GM19463 (cell line): ENCODE data around the gene DDX39A.
A peak's percentile ranks its signal among the peaks of the same experiment; 100 is the strongest.
"Not testable (repeated sequence)": the region's sequence is repeated elsewhere in the genome, so short reads cannot be mapped to it uniquely, and the experiment has no call there.

Source experiments
- ATAC-seq: cut with Tn5 transposase; IDR thresholded peaks from one replicate; pipeline ENCODE4 v1.9.1; 2021; ENCODE audit warnings: mild to moderate bottlenecking, moderate library complexity; ENCODE audit not compliant: unreplicated experiment

Gene DDX39A

DNA sequence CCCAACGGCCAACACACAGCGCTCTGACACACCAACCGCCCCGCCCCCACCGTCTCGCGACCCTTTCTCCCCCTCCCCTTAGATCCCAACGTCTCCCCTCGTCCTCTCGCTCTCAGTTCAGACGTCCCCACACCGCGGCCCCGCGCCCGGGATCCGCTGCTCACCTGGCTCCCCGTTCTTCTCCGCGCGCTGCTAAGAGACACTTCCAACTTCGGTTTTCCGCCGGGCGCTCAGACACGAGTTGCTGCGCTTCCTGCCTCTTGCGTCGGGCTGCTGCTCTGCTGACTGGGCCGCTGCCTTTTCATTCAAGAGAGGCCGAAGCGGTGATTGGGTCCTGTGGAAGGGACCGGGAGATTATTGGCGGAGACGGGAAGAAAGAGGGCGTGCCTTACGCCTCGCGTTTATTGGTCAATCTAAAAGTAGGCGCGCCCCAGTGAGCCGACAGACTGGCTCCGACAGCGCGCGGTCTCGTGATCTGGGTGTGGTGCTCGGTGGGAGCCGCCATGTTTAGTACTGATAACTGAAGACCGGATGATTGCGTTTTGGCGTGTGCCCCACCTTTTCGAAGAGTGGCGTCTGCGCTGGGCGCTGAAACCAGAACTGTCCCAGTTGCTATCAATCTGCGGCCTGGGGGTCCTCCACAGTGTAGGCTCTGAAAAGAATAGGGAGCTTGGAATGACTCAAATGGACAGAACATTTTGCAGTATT, at the start of gene DDX39A:
TSS of gene DDX39A (minus strand) at position 236 of the 708 bp plus-strand sequence. CDS start 6,121 bp downstream, outside the sequence.
- ATAC-seq, result peak; percentile 93

DNA sequence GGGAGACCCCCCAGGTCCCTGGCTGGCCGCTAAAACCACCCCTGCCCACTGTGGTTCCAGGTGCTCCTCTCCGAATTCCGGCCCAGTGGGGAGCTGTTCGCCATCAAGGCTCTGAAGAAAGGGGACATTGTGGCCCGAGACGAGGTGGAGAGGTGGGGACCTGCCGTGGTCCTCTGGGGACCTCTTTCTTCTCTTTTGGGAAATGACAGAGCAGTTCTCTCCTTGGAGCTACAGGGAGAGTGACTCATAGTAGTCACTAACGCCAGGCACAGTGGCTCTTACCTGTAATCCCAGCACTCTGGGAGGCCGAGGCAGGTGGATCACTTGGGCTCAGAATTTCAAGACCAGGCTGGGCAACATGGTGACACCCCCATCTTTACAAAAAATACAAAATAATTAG, 48.7 kb upstream of the DDX39A start:
- no peak for ATAC-seq

DNA sequence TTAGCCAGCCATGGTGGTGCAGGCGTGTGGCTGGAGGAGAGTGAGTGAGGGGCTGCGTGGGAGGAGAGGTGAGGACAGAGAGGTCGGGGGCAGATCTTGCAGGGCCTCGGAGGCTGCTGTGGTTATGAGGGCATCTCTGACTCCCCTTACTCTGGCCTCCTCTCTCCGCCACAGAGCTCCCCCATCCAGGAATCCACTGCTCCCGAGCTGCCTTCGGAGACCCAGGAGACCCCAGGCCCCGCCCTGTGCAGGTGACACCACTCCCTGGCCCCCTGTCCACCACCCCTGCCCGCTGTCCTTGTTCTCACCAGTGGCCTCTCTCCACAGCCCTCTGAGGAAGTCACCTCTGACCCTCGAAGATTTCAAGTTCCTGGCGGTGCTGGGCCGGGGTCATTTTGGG, 48.2 kb upstream of the DDX39A start:
- ATAC-seq, result no peak

DNA sequence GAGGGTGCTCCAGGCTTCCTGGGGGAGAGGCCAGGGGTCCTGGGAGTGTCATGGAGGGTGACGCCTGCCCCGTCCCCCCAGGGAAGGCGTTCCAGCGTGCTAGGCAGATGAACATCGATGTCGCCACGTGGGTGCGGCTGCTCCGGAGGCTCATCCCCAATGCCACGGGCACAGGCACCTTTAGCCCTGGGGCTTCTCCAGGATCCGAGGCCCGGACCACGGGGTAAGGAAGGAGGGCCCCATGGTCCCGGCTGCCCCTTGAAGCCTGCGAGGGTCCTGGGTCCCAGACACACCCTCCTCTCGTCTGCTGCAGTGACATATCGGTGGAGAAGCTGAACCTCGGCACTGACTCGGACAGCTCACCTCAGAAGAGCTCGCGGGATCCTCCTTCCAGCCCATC, 44.6 kb upstream of the DDX39A start:
- ATAC-seq, result no peak

DNA sequence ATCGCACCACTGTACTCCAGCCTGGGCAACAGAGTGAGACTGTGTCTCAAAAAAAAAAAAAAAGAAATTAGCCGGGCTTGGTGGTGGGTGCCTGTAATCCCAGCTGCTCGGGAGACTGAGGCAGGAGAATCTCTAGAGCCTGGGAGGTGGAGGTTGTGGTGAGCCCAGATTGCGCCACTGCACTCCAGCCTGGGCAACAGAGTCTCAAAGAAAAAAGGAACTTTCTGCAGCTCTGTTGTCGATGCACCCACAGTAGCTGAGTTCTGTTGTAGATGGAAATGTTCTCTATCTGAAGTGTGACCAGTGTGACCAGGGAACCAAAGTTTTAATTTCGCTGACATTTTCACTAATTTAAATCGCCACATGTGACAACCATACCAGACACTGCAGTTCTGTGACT, 43.3 kb upstream of the DDX39A start:
- ATAC-seq, result not testable (repeated sequence)

DNA sequence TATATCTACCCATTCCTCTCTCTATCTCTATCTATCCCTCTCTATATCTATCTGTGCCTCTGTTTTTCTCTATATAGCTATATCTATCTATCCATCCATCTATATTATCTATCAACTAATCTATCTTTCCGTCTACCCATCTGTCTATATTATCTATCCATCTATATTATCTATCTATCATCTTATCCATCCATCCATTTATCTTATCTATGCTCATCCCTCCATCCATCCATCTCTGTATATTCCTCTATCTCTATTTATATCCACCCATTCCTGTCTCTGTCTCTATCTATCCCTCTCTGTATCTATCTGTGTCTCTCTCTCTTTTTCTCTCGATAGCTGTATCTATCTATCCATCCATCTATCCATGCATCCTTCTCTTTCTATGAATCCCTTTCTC, 41.8 kb upstream of the DDX39A start:
- ATAC-seq, result no peak

DNA sequence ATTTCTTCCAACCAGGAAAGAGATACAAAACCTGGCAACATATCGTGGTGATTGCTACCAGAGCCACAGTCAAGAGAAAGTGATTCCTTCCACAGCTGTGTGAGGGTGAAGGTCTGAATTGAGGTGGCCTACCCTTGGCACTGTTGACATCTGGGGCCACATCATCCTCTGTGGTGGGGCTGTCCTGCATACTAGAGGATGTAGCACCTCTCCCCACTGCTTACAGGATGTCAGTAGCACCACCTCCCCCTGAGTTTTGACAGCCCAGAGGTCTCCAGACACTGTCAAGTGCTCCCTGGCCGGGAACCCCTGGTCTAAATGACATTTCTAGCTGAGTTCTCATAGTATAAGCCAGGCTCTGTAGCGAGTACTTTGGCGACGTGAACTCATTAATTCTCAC, 40.6 kb upstream of the DDX39A start:
- ATAC-seq, result no peak

DNA sequence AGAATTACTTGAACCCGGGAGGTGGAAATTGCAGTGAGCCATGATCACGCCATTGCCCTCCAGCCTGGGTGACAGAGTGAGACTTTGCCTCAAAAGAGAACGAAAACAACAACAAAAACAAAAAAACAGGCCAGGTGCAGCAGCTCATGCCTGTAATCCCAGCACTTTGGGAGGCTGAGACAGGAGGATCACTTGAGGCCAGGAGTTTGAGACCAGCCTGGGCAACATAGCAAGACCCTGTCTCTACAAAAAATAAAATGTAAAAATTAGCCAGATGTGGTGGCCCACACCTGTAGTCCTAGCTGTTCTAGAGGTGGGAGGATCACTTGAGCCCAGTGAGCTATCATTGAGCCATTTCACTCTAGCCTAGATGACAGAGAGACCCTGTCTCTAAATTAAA, 33.2 kb upstream of the DDX39A start:
- ATAC-seq, result not testable (repeated sequence)

DNA sequence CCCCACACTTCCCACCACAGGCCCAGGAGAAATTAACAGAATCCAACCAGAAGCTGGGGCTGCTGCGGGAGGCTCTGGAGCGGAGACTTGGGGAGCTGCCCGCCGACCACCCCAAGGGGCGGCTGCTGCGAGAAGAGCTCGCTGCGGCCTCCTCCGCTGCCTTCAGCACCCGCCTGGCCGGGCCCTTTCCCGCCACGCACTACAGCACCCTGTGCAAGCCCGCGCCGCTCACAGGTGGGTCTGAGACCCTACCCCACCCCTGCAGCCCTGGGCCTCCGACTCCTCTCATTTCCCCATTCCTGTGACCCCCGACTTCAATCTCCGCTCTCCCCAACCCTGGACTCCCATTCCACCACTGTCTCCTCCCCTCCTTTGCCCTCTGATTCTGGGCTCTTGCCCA, 31.7 kb upstream of the DDX39A start:
- ATAC-seq, result no peak

DNA sequence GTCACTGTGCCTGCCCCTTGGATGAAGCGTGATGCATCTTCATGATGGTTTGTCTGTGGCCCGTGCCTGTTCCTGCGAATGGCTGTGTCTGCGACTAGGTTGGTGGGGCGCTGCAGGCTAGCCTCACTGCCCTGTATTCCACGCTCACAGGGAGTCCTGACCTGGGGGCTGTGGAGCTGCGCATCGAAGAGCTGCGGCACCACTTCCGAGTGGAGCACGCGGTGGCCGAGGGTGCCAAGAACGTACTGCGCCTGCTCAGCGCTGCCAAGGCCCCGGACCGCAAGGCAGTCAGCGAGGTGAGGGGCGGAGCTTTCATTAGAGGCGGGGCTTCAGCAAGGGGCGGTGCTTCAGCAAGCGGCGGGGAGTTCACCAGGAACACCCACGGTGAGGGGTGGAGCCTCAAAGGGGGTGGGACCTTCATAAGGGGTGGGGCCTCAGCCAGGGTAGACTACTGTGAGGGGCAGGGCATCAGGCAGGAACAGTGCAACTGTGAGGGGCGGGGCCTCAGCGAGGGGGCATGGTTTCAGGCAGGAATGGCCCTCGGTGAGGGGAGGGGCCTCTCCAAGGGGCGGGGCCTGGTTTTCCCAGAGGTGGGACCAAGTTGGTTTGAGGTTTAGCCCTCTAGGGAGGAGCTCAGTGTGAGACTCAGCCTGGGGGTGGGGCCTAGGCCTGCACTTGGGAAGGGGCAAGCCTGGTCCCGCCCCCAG, 31.2 kb upstream of the DDX39A start:
- ATAC-seq, result no peak

DNA sequence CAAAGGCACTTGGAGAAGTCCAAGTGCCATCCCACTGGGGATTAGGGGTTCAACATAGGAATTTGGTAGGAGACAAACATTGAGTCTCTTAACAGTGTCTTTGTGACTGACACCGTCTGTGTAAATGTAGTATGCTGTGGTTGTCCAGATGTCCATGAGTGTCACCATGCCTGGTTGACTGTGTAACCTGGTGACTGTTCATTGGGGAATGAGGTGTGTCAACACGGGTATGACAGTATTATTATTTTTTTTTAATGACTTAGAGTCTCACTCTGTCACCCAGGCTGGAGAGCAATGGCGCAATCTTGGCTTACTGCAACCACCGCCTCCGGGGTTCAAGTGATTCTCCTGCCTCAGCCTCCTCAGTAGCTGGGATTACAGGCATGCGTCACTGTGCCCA, 30.2 kb upstream of the DDX39A start:
- ATAC-seq, result no peak

DNA sequence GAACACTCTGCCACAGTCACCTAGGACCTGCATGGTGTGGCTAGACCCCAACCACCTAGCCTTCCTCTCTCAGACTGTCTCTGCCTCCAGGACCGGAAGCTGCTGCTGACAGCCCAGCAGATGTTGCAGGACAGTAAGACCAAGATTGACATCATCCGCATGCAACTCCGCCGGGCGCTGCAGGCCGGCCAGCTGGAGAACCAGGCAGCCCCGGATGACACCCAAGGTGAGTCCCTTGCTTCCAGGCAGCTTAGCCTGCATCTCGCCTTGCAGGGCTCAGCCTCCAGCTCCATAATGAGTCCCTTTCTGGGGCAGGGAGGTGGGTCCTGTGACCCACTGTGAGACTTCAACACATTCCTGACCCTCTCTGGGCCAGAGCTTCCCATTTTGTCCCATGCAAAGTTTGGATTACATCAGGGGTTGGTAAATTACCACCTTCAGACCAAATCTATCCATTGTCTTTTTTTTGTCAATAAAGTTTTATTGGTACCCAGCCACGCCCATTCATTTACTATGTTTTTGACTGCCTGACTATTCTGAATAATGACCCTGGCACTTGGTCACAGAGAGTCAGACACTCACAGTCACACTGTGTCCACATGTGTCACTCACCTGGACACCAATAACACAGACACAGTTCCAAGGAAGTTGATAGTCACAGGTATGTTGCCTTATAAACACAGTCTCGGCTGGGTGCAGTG, 27.3 kb upstream of the DDX39A start:
- no peak for ATAC-seq

DNA sequence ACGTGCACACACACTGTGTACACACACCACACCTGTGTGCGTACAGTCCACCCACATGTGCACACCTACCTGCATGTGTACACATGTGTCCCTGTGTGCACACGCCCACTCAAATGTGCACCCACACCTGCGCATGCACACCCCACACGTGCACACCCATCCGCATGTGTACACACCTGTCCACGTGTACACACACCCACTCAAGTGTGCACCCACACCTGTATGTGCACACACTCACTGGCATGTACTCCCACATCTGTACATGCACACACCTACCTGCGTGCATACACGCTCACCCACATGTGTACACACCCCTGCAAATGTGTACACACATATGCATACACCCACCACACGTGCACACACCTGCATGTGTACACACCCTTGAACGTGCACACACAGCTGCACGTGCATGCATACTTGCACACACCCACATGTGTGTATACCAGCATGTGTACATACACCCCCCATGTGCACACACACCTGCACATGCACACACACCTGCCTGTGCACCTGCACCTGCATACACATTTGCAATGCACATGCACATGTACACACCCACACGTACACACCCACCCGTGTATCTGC, 24.6 kb upstream of the DDX39A start:
- ATAC-seq, result no peak

DNA sequence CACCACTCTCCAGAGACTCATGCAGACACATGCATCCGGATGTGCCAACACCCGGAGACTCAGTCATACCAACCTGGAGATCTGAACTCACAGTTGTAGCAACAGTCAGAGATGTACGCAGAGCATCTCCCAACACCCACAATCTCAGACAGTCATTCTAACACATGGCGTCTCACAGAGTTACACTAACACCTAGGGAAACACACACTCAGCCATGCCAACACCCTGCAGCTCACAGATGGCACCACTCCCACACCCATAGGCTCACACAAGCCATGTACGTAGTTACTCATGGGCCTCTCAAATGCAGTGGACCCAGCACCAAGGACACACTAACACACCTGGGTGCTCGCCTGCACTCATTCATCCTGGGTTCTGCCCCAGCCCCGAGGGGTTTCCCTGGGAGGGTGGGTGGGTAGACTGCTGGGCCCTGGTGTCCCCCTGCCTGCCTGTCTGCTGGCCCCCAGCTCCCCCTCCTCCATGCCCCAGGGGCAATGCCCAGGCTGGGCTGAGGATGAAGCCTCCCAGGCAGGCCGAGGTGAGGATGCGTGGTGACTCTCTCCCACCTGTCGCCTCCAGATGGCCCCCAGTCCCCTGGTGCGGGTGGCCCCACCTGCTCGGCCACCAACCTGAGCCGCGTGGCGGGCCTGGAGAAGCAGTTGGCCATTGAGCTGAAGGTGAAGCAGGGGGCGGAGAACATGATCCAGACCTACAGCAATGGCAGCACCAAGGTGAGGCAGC, 23.9 kb upstream of the DDX39A start:
- ATAC-seq, result no peak

DNA sequence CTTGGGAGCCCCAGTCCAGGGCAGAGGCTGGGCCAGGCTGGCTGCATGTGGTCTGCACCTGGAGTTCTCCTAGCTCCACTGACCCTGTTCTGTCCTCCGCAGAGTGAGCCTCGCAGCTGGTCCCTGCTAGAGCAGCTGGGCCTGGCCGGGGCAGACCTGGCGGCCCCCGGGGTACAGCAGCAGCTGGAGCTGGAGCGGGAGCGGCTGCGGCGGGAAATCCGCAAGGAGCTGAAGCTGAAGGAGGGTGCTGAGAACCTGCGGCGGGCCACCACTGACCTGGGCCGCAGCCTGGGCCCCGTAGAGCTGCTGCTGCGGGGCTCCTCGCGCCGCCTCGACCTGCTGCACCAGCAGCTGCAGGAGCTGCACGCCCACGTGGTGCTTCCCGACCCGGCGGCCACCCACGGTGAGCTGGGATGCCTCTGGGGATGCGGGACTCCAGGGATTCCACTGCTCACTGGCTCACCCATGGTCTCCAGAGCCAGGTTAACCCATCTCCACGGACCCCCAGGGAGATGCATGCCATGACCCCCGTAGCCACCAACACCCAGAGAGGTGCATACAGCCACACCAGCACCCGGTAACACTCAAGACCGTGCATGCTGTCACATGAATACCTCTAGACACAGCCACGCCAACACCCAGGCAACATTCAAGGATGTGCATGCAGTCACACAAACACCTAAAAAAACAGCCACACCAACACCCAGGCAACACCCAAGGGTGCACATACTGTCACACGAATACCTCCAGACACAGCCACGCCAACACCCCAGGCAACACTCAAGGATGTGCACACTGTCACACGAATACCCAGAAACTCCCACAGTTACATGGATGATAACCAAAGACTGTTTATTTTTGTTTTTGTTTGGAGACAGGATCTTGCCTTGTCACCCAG, 22.1 kb upstream of the DDX39A start:
- ATAC-seq, result no peak

DNA sequence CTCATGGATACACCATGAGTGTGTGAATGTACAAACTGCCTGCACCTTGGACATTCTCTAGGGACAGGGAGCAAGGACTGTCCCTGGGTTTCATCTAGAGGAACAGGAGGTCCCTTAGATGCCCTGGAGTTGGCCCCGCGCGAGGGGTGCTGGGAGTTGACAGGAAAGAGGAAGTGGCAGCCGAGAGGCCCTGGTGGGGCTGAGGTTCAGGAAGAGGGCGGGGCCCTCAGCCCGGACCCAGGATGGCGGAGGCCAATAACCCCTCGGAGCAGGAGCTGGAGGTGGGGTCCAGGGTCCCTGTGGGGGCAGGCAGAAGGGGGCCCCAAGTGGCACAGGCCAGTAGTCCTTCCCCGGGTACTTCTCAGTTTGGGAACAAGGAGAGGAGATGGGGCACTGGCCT, 20.9 kb upstream of the DDX39A start:
- ATAC-seq, result peak; percentile 88

DNA sequence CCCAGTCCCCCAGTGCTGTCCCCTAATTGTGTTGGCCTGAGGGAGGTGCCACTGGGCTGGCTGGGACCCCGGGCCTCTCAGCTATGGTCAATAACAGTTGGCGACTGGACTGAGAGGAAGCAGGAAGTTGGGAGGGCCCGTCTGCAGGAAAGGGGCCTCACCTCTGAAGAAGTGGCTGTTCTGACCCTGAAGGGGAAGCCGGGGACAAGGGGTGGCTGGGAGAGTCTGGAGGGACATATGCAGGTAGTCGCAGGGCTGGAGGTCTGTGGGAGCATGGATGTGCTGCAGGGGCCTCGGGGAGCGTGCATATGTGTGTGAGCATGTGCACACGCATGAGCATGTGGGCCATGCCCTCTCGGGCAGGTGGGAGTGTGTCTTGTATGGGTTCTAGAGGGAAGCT, 19.9 kb upstream of the DDX39A start:
- no peak for ATAC-seq

DNA sequence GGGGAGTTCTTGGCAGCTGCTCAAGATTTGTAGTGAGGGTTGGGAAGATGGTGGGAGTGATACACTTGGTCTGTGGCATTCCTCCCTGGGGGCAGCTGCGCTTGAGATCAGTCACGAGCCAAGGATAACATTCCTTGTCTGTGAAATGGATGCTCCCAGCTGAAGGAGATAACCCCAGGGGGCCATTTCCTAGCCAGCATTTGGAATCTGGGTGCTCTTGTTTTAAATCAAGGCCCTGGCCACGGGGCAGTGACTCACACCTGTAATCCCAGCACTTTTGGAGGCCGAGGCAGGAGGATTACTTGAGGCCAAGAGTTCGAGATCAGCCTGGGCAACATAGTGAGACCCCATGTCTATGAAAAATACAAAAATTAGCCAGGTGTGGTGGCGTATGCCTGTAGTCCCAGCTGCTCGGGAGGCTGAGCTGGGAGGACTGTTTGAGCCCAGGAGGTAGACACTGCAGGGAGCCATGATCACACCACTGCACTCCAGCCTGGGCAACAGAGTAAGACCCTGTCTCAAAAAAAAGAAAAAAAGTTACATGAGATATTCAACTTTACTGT, 18.5 kb upstream of the DDX39A start:
- ATAC-seq, result no peak

DNA sequence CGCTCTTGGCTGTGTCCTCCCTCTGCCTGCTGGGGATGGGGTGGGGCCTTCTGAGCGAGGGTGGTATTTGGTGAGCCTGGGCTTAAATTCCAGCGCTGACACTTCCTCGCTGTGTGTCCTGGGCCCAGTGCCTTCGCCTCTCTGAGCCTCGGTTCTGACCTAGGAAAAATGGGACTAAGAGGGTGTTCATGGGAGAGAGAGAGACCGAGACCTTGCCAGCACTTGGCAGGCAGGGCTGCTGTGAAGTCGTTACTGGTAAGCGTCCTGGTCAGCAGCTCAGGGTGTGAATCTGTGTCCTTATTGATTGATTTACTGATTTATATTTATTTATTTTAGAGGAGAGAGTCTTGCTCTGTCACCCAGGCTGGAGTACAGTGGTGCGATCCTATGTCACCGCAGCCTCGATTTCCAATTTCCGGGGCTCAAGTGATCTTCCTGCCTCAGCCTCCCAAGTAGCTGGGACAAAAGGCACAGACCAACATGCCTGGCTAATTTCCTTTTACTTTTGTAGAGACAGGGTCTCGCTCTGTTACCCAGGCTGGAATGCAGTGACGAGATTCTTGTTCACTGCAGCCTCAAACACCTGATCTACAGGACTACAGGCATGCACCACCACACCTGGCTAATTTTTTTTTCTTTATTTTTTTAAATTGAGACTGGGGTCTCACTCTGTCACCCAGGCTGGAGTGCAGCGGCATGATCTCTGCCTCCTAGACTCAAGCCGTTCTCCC, 16.3 kb upstream of the DDX39A start:
- no peak for ATAC-seq
